IPS-NIHi7 (cell line): ENCODE measurements around the gene KRT7.
"Not testable (repeated sequence)": the region's sequence is repeated elsewhere in the genome, so short reads cannot be mapped to it uniquely, and the experiment has no call there.

Experiments
- DNase-seq: peaks from one replicate; pipeline ENCODE4 v3.0.0; 2012; ENCODE audit warnings: mixed read lengths; ENCODE audit errors: extremely low spot score

Gene KRT7

GRCh38 chr12:52229836-52230343 lies 3.2 kb upstream of the KRT7 start:
- no peak for DNase-seq

- DNase-seq, result no peak
These were observed 2.4 kb upstream of the KRT7 start for GRCh38 chr12:52230364-52231281.

DNA sequence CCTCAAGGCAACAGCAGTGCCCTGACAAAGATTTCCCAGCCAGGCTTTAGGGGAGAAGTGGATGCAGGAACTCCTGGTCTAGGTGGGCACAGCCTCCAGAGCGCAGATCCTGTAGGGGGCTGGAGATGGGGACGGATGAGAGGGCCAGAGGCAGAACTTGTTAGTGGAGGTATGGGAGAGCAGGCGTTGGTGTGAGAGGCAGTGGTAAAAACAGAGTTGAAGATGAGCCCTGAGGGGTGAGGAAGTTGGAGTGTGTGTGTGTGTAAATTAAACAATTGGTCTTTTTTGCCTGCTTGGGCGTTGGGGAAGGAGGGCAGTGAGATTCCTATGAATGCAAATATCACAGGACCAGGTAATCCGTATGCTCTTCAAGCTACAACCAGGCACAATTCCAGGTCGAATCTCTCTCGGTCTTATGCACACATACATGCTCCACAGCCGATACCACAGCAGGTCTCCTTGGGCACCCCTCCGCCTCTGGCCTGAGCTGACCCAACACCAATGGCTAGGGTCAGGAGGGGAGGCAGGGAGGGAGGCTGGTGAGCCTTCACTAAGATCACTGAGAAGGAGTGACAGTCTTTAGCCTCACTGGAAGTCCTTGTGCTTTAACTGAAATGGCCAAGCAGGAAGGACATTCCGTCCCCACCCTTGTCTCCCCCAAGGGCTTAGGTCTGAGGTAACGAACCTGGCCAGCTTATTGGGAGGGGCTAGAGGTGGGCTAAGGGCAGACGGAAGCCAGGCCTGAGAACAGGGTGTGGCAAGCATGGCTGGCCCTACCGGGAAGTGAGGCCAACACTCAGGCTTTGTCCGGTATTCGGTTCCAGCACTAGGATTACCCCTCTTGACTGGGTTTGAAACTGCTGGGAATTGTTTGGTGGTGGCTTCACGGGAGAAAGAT lies 1.5 kb upstream of the KRT7 start:
- no peak for DNase-seq

DNA sequence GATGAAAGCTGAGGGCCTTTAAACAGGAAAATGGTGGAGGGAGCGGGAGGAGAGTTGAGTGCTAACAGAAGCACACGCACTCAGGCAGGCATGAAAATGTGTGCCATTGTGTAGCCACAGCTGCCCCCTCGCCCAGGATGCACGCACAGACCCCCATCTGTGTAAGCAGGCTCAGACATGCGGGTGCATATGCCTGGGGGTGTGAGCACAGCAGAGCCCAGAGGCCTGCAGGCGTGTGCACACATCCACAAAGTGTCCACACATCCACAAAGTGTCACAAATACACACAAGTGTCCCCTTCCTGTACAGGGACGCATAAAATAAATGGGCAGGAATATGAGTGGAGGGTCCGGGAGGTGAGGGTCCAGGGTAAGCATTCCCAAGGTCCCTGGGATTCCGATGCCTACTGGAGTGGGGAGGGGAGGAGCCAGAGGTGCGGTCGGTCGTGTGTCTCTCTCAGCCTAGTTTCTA lies 805 bp upstream of the KRT7 start:
- DNase-seq, result no peak

- DNase-seq, result peak; percentile 66
These were observed 592 bp downstream of the KRT7 start for GRCh38 chr12:52233462-52234207.

DNA sequence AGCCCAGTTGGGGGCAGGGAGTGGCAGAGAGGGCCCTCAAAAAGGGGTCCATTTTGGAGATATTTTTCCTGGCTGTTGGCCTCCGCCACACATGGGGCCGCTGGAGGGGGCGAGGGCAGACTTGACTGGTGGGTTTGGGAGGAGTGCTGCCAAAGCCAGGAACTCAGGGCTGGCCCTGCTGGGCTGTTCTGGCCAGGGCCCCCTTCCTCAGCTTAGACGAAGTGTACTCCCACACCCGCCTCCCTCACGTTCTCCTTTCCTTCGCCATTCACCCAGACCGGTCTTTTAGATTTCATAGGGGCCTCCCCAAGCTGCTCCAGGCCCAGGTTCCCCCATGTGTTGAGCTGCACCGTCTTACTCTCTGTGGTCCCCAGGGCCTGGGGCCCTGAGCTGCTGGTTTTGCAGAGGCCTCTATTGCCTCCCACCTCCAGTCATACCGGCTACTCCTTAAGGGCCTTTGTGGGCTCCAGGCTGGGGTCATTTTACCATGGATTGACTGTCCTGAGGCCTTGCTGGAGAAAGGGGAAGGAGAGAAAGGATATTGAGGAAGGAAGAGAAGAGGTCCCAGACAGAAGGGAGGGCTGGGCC lies 1.3 kb downstream of the KRT7 start:
- DNase-seq, result no peak

GRCh38 chr12:52235001-52235764 lies 2.1 kb downstream of the KRT7 start:
- DNase-seq, result no peak

GRCh38 chr12:52235822-52236361 lies 2.8 kb downstream of the KRT7 start:
- DNase-seq, result no peak

DNA sequence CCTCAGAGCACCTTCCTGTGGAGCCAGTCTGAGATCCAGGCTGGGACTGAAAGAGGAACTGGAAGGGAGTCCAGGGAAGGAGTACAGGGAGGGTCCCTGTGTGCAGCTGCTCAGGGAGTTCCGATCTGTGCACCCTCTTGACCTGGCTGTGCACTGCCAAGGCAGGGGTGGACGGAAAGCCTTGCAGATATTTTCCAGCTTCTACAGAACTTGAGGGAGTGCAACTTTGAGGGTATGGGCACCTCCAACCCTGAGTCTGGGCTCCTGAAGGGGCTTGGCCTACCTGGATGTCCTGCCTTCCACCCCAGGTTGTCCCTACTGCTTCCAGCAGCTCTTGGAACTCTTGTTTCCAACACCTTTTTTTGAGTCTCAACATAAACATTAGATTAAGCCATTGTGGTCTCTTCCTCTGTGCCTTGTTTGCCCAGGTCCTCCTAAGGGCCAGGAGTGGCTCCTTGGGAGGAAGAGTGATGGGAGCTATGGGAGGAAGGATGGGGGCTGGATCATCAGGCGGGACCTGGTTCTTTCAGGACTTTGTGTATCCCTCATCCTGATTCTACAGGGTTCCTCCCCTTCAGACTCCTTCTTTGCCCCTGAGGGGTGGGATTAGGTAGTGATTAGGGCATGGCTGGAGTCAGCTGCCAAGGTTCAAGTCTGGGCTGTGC lies 3.5 kb downstream of the KRT7 start:
- no peak for DNase-seq

DNA sequence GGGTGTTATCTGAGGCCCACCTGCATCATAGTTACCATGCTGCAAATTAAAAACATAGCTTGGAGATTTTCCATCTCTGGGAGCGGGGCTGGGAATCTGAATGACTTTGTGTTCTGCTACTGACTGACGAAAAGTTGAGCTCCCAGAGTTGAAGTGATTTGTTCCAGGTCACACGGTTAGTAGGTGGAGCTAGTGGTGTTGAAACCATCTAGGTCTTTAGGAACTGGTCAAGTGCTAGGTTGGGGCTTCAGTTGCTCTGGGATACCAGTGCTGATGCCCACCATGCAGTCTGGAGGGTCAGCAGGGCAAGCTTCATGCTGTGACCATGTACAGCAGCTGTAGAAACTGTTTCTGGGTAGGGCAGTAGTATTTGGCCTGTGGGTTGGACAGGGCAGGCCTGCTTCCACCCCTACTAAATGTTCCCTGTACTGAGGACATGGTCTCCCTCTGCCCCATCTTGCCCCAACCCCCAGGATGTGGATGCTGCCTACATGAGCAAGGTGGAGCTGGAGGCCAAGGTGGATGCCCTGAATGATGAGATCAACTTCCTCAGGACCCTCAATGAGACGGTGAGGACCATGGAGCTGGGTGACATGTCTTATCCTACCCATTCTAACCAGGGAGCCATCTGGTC lies 5.3 kb downstream of the KRT7 start:
- DNase-seq, result no peak

GRCh38 chr12:52238916-52239646 lies 6.0 kb downstream of the KRT7 start:
- DNase-seq, result no peak

- no peak for DNase-seq
These were observed 6.7 kb downstream of the KRT7 start for GRCh38 chr12:52239767-52240166.

DNA sequence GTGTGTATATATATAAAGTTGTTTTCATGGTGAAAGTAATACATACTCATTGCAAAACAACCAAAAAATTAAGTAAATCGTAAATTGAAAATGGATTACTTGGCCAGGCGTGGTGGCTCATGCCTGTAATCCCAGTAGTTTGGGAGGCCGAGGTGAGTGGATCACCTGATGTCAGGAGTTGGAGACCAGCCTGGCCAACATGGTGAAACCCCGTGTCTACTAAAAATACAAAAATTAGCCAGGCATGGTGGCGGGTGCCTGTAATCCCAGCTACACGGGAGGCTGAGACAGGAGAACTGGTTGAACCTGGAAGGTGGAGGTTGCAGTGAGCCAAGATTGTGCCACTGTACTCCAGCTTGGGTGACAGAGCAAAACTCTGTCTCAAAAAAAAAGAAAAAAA lies 7.2 kb downstream of the KRT7 start:
- DNase-seq, result not testable (repeated sequence)

GRCh38 chr12:52241205-52241842 lies 8.3 kb downstream of the KRT7 start:
- DNase-seq, result peak; percentile 14

GRCh38 chr12:52242442-52243258 lies 9.6 kb downstream of the KRT7 start:
- no peak for DNase-seq

GRCh38 chr12:52243259-52243855 lies 10.3 kb downstream of the KRT7 start:
- no peak for DNase-seq
